ENCODE data around the gene AUTS2. TPM values are rescaled to one million over a fixed set of nuclear protein-coding genes. Genes with fewer than 3 reads are reported as not detected.

Gene AUTS2
- total RNA-seq, 1 experiment from 2014 or later = 2.5 TPM

DNA sequence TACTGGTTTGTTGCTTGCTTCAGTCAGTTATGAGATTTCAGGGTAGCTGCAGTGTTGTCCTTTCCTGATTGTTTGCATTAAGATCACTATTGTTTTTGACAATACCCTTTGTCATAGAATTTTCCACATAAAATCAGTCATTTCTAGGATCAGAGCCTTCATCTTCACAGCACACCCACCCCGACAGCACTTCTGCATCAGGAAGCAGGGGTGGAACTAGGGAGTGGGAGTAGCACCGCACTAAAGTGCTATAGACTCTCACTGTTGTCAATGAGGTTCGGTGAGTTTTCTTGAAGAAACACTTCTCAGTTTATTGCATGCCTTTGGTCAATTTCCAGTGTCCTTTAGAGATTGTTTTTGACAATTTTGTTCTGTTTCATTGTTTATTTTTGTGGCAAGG is 632.5 kb downstream of the AUTS2 start:
- Histone ChIP-seq H3K27me3 (ENCODE audit: control insufficient read depth, insufficient read depth, low read length) (no peaks in the 10 kb centered on the region), H3K4me1 (ENCODE audit: control insufficient read depth, insufficient read depth, low read length) (no peaks in the 10 kb centered on the region), H3K4me3 (ENCODE audit: low read depth in 2 of 2, low read length in 2 of 2) (no peak overlapping the region), H3K9me3 (ENCODE audit: control insufficient read depth, insufficient read depth, low read depth, low read length) (peaks cover 14% of the 10 kb centered on the region), H3K36me3 (ENCODE audit: control insufficient read depth, insufficient read depth, low read length) (no peaks in the 10 kb centered on the region), H3K27ac (ENCODE audit: low read length) (no peak overlapping the region)
- CTCF ChIA-PET = no interaction called here
- intact Hi-C loops (cut with micrococcal nuclease; ENCODE audit: unreplicated experiment) (no loop called here), in situ Hi-C loops (cut with HindIII; ENCODE audit: low pct_unique_long_range_greater_than_20kb, low sequenced_read_pairs) (no loop called here)
- BruUV-seq (replicated peaks) = no TSS peak
- TF ChIP-seq, protein P1, sequence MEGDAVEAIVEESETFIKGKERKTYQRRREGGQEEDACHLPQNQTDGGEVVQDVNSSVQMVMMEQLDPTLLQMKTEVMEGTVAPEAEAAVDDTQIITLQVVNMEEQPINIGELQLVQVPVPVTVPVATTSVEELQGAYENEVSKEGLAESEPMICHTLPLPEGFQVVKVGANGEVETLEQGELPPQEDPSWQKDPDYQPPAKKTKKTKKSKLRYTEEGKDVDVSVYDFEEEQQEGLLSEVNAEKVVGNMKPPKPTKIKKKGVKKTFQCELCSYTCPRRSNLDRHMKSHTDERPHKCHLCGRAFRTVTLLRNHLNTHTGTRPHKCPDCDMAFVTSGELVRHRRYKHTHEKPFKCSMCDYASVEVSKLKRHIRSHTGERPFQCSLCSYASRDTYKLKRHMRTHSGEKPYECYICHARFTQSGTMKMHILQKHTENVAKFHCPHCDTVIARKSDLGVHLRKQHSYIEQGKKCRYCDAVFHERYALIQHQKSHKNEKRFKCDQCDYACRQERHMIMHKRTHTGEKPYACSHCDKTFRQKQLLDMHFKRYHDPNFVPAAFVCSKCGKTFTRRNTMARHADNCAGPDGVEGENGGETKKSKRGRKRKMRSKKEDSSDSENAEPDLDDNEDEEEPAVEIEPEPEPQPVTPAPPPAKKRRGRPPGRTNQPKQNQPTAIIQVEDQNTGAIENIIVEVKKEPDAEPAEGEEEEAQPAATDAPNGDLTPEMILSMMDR (IDR thresholded peaks at IDR 0.05) = no peak
- TF ChIP-seq, protein P2, sequence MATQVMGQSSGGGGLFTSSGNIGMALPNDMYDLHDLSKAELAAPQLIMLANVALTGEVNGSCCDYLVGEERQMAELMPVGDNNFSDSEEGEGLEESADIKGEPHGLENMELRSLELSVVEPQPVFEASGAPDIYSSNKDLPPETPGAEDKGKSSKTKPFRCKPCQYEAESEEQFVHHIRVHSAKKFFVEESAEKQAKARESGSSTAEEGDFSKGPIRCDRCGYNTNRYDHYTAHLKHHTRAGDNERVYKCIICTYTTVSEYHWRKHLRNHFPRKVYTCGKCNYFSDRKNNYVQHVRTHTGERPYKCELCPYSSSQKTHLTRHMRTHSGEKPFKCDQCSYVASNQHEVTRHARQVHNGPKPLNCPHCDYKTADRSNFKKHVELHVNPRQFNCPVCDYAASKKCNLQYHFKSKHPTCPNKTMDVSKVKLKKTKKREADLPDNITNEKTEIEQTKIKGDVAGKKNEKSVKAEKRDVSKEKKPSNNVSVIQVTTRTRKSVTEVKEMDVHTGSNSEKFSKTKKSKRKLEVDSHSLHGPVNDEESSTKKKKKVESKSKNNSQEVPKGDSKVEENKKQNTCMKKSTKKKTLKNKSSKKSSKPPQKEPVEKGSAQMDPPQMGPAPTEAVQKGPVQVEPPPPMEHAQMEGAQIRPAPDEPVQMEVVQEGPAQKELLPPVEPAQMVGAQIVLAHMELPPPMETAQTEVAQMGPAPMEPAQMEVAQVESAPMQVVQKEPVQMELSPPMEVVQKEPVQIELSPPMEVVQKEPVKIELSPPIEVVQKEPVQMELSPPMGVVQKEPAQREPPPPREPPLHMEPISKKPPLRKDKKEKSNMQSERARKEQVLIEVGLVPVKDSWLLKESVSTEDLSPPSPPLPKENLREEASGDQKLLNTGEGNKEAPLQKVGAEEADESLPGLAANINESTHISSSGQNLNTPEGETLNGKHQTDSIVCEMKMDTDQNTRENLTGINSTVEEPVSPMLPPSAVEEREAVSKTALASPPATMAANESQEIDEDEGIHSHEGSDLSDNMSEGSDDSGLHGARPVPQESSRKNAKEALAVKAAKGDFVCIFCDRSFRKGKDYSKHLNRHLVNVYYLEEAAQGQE (IDR thresholded peaks at IDR 0.05; ENCODE audit: insufficient read depth in 1 of 2, low read depth in 2 of 2, low read length in 1 of 2) = no peak
- TF ChIP-seq POLR2AphosphoS5 (IDR thresholded peaks at IDR 0.05; ENCODE audit: low read depth, low read length) (no peak), TCF7L2 (IDR thresholded peaks at IDR 0.05; ENCODE audit: low read depth, low read length) (no peak), SIN3A (IDR thresholded peaks at IDR 0.05; ENCODE audit: borderline replicate concordance, insufficient read depth, low read depth, low read length) (no peak)
- POLR2A ChIA-PET = no interaction called here
- DNase-seq (ENCODE audit: low read depth, low spot score) (no peak), ATAC-seq (no peak)

GRCh38 chr7:70233776-70234175 is 635.5 kb downstream of the AUTS2 start:
- in situ Hi-C loops (cut with HindIII; ENCODE audit: low pct_unique_long_range_greater_than_20kb, low sequenced_read_pairs) = no loop called here
- H3K4me3 ChIP-seq (ENCODE audit: low read depth in 2 of 2, low read length in 2 of 2) = no peak overlapping the region
- POLR2A ChIA-PET = no interaction called here
- H3K4me1 ChIP-seq (ENCODE audit: control insufficient read depth, insufficient read depth, low read length) = no peaks in the 10 kb centered on the region
- H3K27ac ChIP-seq (ENCODE audit: low read length) = no peak overlapping the region
- CTCF ChIA-PET = no interaction called here
- ATAC-seq (no peak), DNase-seq (ENCODE audit: low read depth, low spot score) (no peak)
- BruUV-seq (replicated peaks) = no TSS peak
- peaks cover 10% of the 10 kb centered on the region for H3K9me3 ChIP-seq (ENCODE audit: control insufficient read depth, insufficient read depth, low read depth, low read length)
- no peaks in the 10 kb centered on the region; the same call in 1 of the 2 replicates for H3K36me3 ChIP-seq (ENCODE audit: control insufficient read depth, insufficient read depth, low read length)
- no peaks in the 10 kb centered on the region for H3K27me3 ChIP-seq (ENCODE audit: control insufficient read depth, insufficient read depth, low read length)
- TF ChIP-seq TCF7L2 (IDR thresholded peaks at IDR 0.05; ENCODE audit: low read depth, low read length) (no peak), POLR2AphosphoS5 (IDR thresholded peaks at IDR 0.05; ENCODE audit: low read depth, low read length) (no peak), SIN3A (IDR thresholded peaks at IDR 0.05; ENCODE audit: borderline replicate concordance, insufficient read depth, low read depth, low read length) (no peak)
- TF ChIP-seq, protein P1 (IDR thresholded peaks at IDR 0.05) = no peak
- TF ChIP-seq, protein P2 (IDR thresholded peaks at IDR 0.05; ENCODE audit: insufficient read depth in 1 of 2, low read depth in 2 of 2, low read length in 1 of 2) = no peak
- intact Hi-C loops (cut with micrococcal nuclease; ENCODE audit: unreplicated experiment) = no loop called here

Data from Panc1 (cell line).